Sigmoid colon (tissue), 4 donors: ENCODE data around the gene REN.

Source experiments
- CTCF ChIP-seq, 4 experiments: fragments of 450-650 bp in 3 of 4; fragments of 200-600 bp in 1 of 4; IDR thresholded peaks; one replicate each; pipeline ENCODE4 v1.5.1; 2016 to 2019; ENCODE audit warnings: antibody characterized with exemption in 4 of 4, mild to moderate bottlenecking in 3 of 4, moderate library complexity in 2 of 4
- EP300 ChIP-seq, 4 donors: sonication (generic); formaldehyde crosslinking; IDR thresholded peaks; one replicate each; pipeline ENCODE4 v1.6.1; 2017; ENCODE audit warnings: antibody characterized with exemption in 4 of 4
- POLR2A ChIP-seq, 2 donors: fragments of 450-650 bp; IDR thresholded peaks; one replicate each; pipeline ENCODE4 v1.6.1; 2016; ENCODE audit warnings: antibody characterized with exemption in 2 of 2, mild to moderate bottlenecking in 2 of 2, moderate library complexity in 2 of 2
- POLR2AphosphoS5 ChIP-seq, 4 donors: sonication (generic); formaldehyde crosslinking; IDR thresholded peaks; one replicate each; pipeline ENCODE4 v1.6.1; 2017; ENCODE audit warnings: antibody characterized with exemption in 4 of 4

GRCh38 chr1:204188959-204189639 is 23.0 kb upstream of the REN start:
- TF ChIP-seq CTCF (IDR thresholded peaks at IDR 0.05) (no peak), POLR2AphosphoS5 (IDR thresholded peaks at IDR 0.05) (no peak), POLR2A (IDR thresholded peaks at IDR 0.05) (no peak), EP300 (IDR thresholded peaks at IDR 0.05) (no peak)
